ENCODE data around the gene MYOF. TPM values are rescaled to one million over a fixed set of nuclear protein-coding genes. Genes with fewer than 3 reads are reported as not detected.
"Not testable (repeated sequence)": the region's sequence is repeated elsewhere in the genome, so short reads cannot be mapped to it uniquely, and the experiment has no call there.

The MYOF gene
- polyA plus RNA-seq, 4 donors, result 1.6 to 20.6 (median 9.4) TPM

DNA sequence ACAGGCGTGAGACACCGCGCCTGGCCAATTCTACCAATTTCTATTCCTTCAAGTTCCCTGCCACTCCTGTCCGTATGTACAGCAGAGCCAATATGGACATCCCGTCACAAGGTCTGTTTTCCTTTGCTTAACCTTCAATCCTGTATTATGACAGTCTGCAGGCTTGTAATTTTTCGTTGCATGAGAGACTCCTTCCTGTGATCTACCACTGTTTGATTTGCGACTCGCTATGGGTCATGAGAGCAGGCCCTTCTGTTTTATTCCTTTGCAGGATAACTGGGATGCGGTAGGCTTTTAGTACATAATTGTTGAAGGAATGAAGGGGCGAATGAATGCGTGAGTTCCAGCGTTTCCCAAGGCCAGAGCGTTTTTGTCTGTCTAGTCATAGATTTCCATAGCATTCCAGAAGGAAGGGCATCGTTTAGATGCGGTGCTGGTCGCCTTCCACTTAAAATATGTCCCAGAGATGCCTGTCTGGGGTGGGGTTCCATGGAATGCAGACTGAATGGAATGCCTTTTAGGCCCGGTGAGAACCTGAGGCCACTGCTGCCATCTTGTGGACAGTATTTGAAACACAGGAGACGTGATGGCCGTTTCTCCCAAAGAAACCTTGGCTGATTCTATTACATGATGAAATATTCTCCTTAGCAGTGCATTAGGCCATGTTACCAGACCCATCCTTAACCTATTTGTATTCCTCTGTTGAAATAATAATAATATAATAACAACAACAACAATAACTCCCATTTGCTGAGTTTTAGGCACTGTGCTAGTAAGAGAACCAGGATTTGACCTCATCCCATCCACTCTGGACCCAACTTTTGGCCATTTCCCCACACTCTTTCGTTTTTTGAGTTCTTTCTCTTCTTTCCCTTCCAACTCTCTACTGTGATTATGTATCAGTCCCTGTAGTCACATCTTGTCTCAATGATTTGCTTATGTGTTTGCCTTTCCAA, 193.2 kb downstream of the MYOF start:
- peaks cover 0 to 3% (median 0%) of the 10 kb centered on the region in 3 donors for H3K4me1 ChIP-seq (ENCODE audit: control insufficient read depth in 3 of 3, insufficient read depth in 2 of 3, low read depth in 1 of 3, low read length in 2 of 3)
- FAIRE-seq (no peak), DNase-seq (peak; percentile 67 to 86)
- no peaks in the 10 kb centered on the region for H3K36me3 ChIP-seq (ENCODE audit: control insufficient read depth in 3 of 3, insufficient read depth in 2 of 3, low read depth in 1 of 3, low read length in 3 of 3)
- H3K4me3 ChIP-seq (ENCODE audit: low read depth in 1 of 3, low read length in 3 of 3), result no peak overlapping the region
- 50 to 56% (median 54%) methylated on average over 20 of the region's 20 CpGs for WGBS, 3 donors
- H3K27ac ChIP-seq (ENCODE audit: low read depth in 1 of 3, low read length in 2 of 3), result no peak overlapping the region
- no peaks in the 10 kb centered on the region for H3K27me3 ChIP-seq (ENCODE audit: control insufficient read depth in 3 of 3, insufficient read depth in 3 of 3, low read length in 3 of 3)
- H3K9me3 ChIP-seq (ENCODE audit: control insufficient read depth in 2 of 2, insufficient read depth in 1 of 2, low read depth in 1 of 2, low read length in 1 of 2), result no peaks in the 10 kb centered on the region

DNA sequence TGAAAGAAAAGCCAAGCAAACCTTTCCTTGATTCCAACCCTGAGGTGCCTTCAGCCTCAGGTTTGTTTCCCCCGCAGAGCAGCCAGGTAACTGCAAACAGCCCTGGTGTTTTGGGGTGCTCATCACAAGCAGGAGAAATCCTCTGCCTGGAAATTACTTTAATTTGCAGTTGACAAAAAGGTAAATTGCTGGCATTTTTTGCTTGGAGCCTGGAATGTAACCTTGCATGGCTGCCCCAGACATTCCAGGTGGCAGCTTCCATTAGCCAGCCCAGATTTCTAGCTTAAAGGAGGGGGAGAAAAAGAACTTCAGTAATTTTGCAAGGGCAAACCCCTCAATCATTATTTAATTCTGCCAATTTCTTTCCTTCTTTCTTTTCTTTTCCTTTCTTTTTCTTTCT, 194.4 kb downstream of the MYOF start:
- Histone ChIP-seq H3K9me3 (ENCODE audit: control insufficient read depth in 2 of 2, insufficient read depth in 1 of 2, low read depth in 1 of 2, low read length in 1 of 2) (no peaks in the 10 kb centered on the region), H3K27me3 (ENCODE audit: control insufficient read depth in 3 of 3, insufficient read depth in 3 of 3, low read length in 3 of 3) (no peaks in the 10 kb centered on the region), H3K27ac (ENCODE audit: low read depth in 1 of 3, low read length in 2 of 3) (no peak overlapping the region), H3K36me3 (ENCODE audit: control insufficient read depth in 3 of 3, insufficient read depth in 2 of 3, low read depth in 1 of 3, low read length in 3 of 3) (no peaks in the 10 kb centered on the region), H3K4me3 (ENCODE audit: low read depth in 1 of 3, low read length in 3 of 3) (no peak overlapping the region), H3K4me1 (ENCODE audit: control insufficient read depth in 3 of 3, insufficient read depth in 2 of 3, low read depth in 1 of 3, low read length in 2 of 3) (peaks cover 0 to 3% (median 0%) of the 10 kb centered on the region in 3 donors)
- no peak for DNase-seq
- no peak for FAIRE-seq
- 92 to 99% (median 93%) methylated on average over 1 of the region's 1 CpG for WGBS, 3 donors

DNA sequence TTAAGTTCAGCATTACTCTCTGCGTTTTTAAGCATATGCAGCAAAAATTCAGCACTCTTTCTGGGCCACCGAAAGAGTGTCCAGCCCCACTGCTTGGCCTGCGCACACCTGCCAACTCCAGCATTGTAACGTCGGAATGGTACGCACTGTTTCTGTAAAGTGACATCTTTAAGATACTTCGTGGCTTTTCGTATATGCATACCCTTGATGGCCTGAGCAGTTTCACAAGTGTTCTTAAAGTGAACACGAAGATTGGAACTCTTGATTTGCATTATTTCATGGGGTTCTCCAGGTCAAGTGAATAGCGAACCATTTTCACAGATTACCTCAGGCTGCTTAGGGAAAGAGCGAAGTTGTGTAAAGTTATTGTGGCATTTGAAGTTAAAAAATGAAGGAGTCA, 197.9 kb downstream of the MYOF start:
- H3K27ac ChIP-seq (ENCODE audit: low read depth in 1 of 3, low read length in 2 of 3); H3K27me3 ChIP-seq (ENCODE audit: control insufficient read depth in 3 of 3, insufficient read depth in 3 of 3, low read length in 3 of 3); FAIRE-seq; DNase-seq; H3K9me3 ChIP-seq (ENCODE audit: control insufficient read depth in 2 of 2, insufficient read depth in 1 of 2, low read depth in 1 of 2, low read length in 1 of 2); H3K4me3 ChIP-seq (ENCODE audit: low read depth in 1 of 3, low read length in 3 of 3); H3K36me3 ChIP-seq (ENCODE audit: control insufficient read depth in 3 of 3, insufficient read depth in 2 of 3, low read depth in 1 of 3, low read length in 3 of 3); H3K4me1 ChIP-seq (ENCODE audit: control insufficient read depth in 3 of 3, insufficient read depth in 2 of 3, low read depth in 1 of 3, low read length in 2 of 3): not testable (repeated sequence)
- WGBS, 3 donors, result 86 to 94% (median 89%) methylated on average over 11 of the region's 11 CpGs

DNA sequence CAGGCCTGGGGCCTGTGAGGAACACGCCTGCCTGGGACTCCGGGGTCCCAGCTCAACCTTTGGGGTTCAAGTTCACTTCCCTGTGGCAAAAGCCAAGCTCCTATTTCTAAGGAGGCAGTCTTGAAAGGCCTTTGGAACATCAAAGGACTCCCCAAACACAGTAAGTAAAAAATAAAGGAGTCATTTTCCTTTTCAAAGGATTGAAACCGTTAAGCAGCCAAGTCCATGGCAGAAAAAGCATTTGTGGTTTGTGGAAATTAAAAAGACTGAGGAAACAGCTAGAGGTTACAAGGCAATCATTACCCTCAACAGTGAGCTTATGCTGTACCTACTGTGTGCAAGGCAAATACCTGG, 200.8 kb downstream of the MYOF start:
- H3K4me3 ChIP-seq (ENCODE audit: low read depth in 1 of 3, low read length in 3 of 3), result no peak overlapping the region
- no peak overlapping the region for H3K27ac ChIP-seq (ENCODE audit: low read depth in 1 of 3, low read length in 2 of 3)
- H3K4me1 ChIP-seq (ENCODE audit: control insufficient read depth in 3 of 3, insufficient read depth in 2 of 3, low read depth in 1 of 3, low read length in 2 of 3), result no peaks in the 10 kb centered on the region
- DNase-seq, result no peak
- FAIRE-seq, result no peak
- WGBS, 3 donors, result 81 to 89% (median 84%) methylated on average over 3 of the region's 3 CpGs
- H3K36me3 ChIP-seq (ENCODE audit: control insufficient read depth in 3 of 3, insufficient read depth in 2 of 3, low read depth in 1 of 3, low read length in 3 of 3), result no peaks in the 10 kb centered on the region
- H3K27me3 ChIP-seq (ENCODE audit: control insufficient read depth in 3 of 3, insufficient read depth in 3 of 3, low read length in 3 of 3), result no peaks in the 10 kb centered on the region
- no peaks in the 10 kb centered on the region for H3K9me3 ChIP-seq (ENCODE audit: control insufficient read depth in 2 of 2, insufficient read depth in 1 of 2, low read depth in 1 of 2, low read length in 1 of 2)

DNA sequence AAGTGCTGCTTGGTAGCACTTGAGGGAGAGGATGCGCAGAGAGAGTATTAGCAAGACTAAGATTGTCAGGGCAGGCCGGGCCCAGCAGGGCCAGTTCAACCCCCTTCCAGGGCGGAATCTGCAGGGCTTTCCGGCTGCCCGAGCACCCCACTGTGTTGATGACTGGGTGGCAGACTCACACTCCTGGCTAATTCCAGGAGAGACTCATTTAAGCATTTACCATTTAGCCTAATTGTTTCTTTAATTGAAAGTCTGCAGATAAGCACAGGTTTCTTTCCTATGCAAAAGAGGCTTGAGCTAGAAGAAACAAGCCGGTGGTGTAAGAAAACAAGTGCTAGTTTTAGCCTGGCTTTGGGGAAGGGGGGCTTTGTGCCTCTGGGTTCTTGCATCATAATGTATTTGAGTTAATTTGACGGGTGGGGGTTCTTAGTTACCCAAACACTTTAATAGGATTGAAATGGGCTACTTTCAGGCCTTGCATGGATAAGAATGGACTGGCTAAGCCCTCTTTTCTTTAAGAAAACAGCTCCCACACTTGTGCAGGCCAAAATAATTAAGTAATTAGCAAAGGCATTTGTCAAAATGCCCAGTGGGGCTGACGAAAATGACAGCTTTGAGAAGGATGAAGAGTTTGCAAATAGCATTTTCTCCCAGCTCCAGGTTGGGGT, 201.3 kb downstream of the MYOF start:
- DNase-seq (no peak), FAIRE-seq (no peak)
- Histone ChIP-seq H3K4me3 (ENCODE audit: low read depth in 1 of 3, low read length in 3 of 3) (no peak overlapping the region), H3K36me3 (ENCODE audit: control insufficient read depth in 3 of 3, insufficient read depth in 2 of 3, low read depth in 1 of 3, low read length in 3 of 3) (no peaks in the 10 kb centered on the region), H3K9me3 (ENCODE audit: control insufficient read depth in 2 of 2, insufficient read depth in 1 of 2, low read depth in 1 of 2, low read length in 1 of 2) (no peaks in the 10 kb centered on the region), H3K4me1 (ENCODE audit: control insufficient read depth in 3 of 3, insufficient read depth in 2 of 3, low read depth in 1 of 3, low read length in 2 of 3) (no peaks in the 10 kb centered on the region), H3K27me3 (ENCODE audit: control insufficient read depth in 3 of 3, insufficient read depth in 3 of 3, low read length in 3 of 3) (no peaks in the 10 kb centered on the region), H3K27ac (ENCODE audit: low read depth in 1 of 3, low read length in 2 of 3) (no peak overlapping the region)
- WGBS, 3 donors, result 66 to 73% (median 71%) methylated on average over 8 of the region's 8 CpGs

DNA sequence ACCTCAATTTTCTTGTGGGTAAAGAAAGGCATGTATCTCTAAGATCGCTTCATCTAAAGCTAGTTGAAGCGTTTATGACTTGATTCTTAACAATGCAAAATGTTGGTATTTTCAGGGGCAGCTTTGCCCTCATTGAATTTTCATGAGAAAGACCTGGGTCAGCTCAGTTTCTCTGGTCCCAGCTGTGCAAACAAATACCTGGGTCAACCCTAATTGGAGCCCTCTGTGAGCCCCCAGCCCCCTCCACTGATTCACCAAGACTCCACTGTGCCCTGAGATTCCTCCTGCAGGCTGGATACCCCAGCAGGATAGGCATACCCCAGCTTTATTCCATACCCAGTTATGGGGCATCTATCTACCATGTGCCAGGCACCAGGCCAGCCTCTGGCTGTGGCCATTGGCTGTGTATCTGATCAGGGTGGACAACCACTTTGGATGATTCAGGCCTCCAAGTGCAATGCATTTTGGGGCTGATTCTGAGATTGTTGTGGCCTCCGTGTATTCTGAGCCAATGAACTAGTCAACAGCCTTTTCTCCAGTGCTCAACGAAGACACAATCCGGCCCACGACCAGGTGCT, 201.9 kb downstream of the MYOF start:
- no peak overlapping the region for H3K4me3 ChIP-seq (ENCODE audit: low read depth in 1 of 3, low read length in 3 of 3)
- H3K4me1 ChIP-seq (ENCODE audit: control insufficient read depth in 3 of 3, insufficient read depth in 2 of 3, low read depth in 1 of 3, low read length in 2 of 3), result no peaks in the 10 kb centered on the region
- no peaks in the 10 kb centered on the region for H3K27me3 ChIP-seq (ENCODE audit: control insufficient read depth in 3 of 3, insufficient read depth in 3 of 3, low read length in 3 of 3)
- DNase-seq, result no peak
- 80 to 85% (median 85%) methylated on average over 6 of the region's 6 CpGs for WGBS, 3 donors
- no peaks in the 10 kb centered on the region for H3K36me3 ChIP-seq (ENCODE audit: control insufficient read depth in 3 of 3, insufficient read depth in 2 of 3, low read depth in 1 of 3, low read length in 3 of 3)
- no peak for FAIRE-seq
- H3K9me3 ChIP-seq (ENCODE audit: control insufficient read depth in 2 of 2, insufficient read depth in 1 of 2, low read depth in 1 of 2, low read length in 1 of 2), result no peaks in the 10 kb centered on the region
- no peak overlapping the region for H3K27ac ChIP-seq (ENCODE audit: low read depth in 1 of 3, low read length in 2 of 3)

DNA sequence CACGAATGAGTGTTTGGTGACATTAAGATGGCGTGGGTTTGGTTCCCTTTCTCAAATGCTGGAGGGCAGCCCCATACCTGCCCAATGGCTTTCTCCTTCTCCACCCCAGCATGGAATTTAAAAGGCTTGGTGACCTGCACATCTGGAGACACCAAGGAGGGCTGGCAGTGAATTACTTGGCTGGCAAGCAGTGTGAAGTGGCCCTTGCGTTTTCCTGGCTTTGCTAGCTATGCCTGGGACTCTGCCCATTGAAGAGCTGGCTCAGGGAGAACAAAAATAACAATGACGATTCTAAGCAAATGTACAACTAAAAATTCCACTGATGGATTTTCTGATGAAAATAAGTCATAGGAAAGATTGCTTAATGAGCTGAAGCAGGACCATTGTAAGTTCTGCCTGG, 204.8 kb downstream of the MYOF start:
- Histone ChIP-seq H3K27ac (ENCODE audit: low read depth in 1 of 3, low read length in 2 of 3) (no peak overlapping the region), H3K27me3 (ENCODE audit: control insufficient read depth in 3 of 3, insufficient read depth in 3 of 3, low read length in 3 of 3) (no peaks in the 10 kb centered on the region), H3K9me3 (ENCODE audit: control insufficient read depth in 2 of 2, insufficient read depth in 1 of 2, low read depth in 1 of 2, low read length in 1 of 2) (no peaks in the 10 kb centered on the region), H3K4me3 (ENCODE audit: low read depth in 1 of 3, low read length in 3 of 3) (no peak overlapping the region), H3K36me3 (ENCODE audit: control insufficient read depth in 3 of 3, insufficient read depth in 2 of 3, low read depth in 1 of 3, low read length in 3 of 3) (no peaks in the 10 kb centered on the region), H3K4me1 (ENCODE audit: control insufficient read depth in 3 of 3, insufficient read depth in 2 of 3, low read depth in 1 of 3, low read length in 2 of 3) (no peaks in the 10 kb centered on the region)
- 75 to 88% (median 80%) methylated on average over 4 of the region's 4 CpGs for WGBS, 3 donors
- DNase-seq (no peak), FAIRE-seq (no peak)

DNA sequence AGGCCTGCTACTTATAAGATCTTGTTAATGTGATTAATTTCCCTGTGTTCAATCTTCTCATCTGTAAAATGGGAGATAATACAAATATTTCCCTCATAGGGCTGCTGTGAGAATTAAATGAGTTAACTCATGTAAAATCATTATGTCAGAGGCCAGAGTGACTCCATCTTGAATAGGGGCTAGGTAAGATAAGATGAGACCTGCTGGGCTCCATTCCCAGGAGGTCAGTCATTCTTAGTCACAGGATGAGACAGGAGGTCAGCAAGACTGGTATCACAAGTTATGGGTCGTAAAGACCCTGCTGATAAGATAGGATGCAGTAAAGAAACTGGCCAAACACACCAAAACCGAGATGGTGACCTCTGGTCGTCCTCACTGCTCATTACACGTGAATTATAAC, 207.7 kb downstream of the MYOF start:
- no peak overlapping the region for H3K27ac ChIP-seq (ENCODE audit: low read depth in 1 of 3, low read length in 2 of 3)
- H3K9me3 ChIP-seq (ENCODE audit: control insufficient read depth in 2 of 2, insufficient read depth in 1 of 2, low read depth in 1 of 2, low read length in 1 of 2), result peaks cover 0 to 4% of the 10 kb centered on the region in 2 donors
- 27 to 43% (median 34%) methylated on average over 4 of the region's 4 CpGs for WGBS, 3 donors
- H3K4me1 ChIP-seq (ENCODE audit: control insufficient read depth in 3 of 3, insufficient read depth in 2 of 3, low read depth in 1 of 3, low read length in 2 of 3), result no peaks in the 10 kb centered on the region
- no peaks in the 10 kb centered on the region for H3K36me3 ChIP-seq (ENCODE audit: control insufficient read depth in 3 of 3, insufficient read depth in 2 of 3, low read depth in 1 of 3, low read length in 3 of 3)
- FAIRE-seq (no peak), DNase-seq (no peak)
- no peak overlapping the region for H3K4me3 ChIP-seq (ENCODE audit: low read depth in 1 of 3, low read length in 3 of 3)
- H3K27me3 ChIP-seq (ENCODE audit: control insufficient read depth in 3 of 3, insufficient read depth in 3 of 3, low read length in 3 of 3), result no peaks in the 10 kb centered on the region

Data from small intestine (tissue), 7 donors.